Measurements from ENCODE around the gene PIH1D2. TPM values are rescaled to one million over a fixed set of nuclear protein-coding genes. Genes with fewer than 3 reads are reported as not detected.

Gene PIH1D2
- total RNA-seq, 1 experiment from 2014 or later = 0.85 TPM

DNA sequence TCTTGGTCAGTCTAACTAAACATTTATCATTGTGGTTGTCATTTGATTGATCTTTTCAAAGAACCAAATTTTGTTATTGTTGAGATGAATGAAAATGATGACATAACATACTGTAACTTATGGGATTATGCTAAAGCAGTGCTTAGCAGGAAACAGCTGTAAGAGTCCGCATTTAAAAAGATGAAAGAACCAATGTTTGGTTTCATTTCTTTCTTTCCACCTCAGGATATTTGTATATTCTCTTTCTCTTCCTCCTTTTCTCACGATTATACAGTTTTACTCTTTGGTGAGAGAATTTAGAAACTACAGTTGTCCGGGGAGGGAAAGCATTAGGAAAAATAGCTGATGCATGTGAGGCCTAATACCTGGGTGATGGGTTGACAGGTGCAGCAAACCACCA lies 23.1 kb downstream of the PIH1D2 start:
- ATAC-seq (no peak), DNase-seq (ENCODE audit: low spot score) (no peak)
- Mint-ChIP-seq H3K27me3 (ENCODE audit: low read depth) (no peaks in the 10 kb centered on the region), H3K9me3 (no peaks in the 10 kb centered on the region), H3K36me3 (peaks cover 73% of the 10 kb centered on the region), H3K27ac (no peak overlapping the region), H3K4me3 (no peak overlapping the region), H3K4me1 (no peaks in the 10 kb centered on the region)
- no peak for TF ChIP-seq SP1 (CRISPR knock-in tag; conservative IDR thresholded peaks at IDR 0.05)
- TF ChIP-seq ZNF416 (CRISPR knock-in tag; IDR thresholded peaks at IDR 0.05) = no peak
- TF ChIP-seq, protein P1, sequence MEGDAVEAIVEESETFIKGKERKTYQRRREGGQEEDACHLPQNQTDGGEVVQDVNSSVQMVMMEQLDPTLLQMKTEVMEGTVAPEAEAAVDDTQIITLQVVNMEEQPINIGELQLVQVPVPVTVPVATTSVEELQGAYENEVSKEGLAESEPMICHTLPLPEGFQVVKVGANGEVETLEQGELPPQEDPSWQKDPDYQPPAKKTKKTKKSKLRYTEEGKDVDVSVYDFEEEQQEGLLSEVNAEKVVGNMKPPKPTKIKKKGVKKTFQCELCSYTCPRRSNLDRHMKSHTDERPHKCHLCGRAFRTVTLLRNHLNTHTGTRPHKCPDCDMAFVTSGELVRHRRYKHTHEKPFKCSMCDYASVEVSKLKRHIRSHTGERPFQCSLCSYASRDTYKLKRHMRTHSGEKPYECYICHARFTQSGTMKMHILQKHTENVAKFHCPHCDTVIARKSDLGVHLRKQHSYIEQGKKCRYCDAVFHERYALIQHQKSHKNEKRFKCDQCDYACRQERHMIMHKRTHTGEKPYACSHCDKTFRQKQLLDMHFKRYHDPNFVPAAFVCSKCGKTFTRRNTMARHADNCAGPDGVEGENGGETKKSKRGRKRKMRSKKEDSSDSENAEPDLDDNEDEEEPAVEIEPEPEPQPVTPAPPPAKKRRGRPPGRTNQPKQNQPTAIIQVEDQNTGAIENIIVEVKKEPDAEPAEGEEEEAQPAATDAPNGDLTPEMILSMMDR (IDR thresholded peaks at IDR 0.05) = no peak
- no peak for TF ChIP-seq PRRX2 (CRISPR knock-in tag; IDR thresholded peaks at IDR 0.05)
- TF ChIP-seq, protein P2, sequence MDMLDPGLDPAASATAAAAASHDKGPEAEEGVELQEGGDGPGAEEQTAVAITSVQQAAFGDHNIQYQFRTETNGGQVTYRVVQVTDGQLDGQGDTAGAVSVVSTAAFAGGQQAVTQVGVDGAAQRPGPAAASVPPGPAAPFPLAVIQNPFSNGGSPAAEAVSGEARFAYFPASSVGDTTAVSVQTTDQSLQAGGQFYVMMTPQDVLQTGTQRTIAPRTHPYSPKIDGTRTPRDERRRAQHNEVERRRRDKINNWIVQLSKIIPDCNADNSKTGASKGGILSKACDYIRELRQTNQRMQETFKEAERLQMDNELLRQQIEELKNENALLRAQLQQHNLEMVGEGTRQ (CRISPR knock-in tag; IDR thresholded peaks at IDR 0.05) = no peak
- TF ChIP-seq, protein P3, sequence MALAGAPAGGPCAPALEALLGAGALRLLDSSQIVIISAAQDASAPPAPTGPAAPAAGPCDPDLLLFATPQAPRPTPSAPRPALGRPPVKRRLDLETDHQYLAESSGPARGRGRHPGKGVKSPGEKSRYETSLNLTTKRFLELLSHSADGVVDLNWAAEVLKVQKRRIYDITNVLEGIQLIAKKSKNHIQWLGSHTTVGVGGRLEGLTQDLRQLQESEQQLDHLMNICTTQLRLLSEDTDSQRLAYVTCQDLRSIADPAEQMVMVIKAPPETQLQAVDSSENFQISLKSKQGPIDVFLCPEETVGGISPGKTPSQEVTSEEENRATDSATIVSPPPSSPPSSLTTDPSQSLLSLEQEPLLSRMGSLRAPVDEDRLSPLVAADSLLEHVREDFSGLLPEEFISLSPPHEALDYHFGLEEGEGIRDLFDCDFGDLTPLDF (CRISPR knock-in tag; IDR thresholded peaks at IDR 0.05) = no peak
- TF ChIP-seq PRDM15 (CRISPR knock-in tag; IDR thresholded peaks at IDR 0.05) = no peak
- no peak for TF ChIP-seq IRF1 (CRISPR knock-in tag; IDR thresholded peaks at IDR 0.05)
- TF ChIP-seq, protein P4, sequence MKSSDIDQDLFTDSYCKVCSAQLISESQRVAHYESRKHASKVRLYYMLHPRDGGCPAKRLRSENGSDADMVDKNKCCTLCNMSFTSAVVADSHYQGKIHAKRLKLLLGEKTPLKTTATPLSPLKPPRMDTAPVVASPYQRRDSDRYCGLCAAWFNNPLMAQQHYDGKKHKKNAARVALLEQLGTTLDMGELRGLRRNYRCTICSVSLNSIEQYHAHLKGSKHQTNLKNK (CRISPR knock-in tag; IDR thresholded peaks at IDR 0.05) = no peak
- no peak for TF ChIP-seq TEAD1 (CRISPR knock-in tag; IDR thresholded peaks at IDR 0.05)
- TF ChIP-seq IRF2 (CRISPR knock-in tag; IDR thresholded peaks at IDR 0.05; ENCODE audit: borderline replicate concordance, low read depth) = no peak
- no peak for TF ChIP-seq ELF4 (CRISPR knock-in tag; IDR thresholded peaks at IDR 0.05; ENCODE audit: low read depth)
- TF ChIP-seq RORB (CRISPR knock-in tag; IDR thresholded peaks at IDR 0.05) = no peak
- TF ChIP-seq ARID4B (CRISPR knock-in tag; IDR thresholded peaks at IDR 0.05; ENCODE audit: borderline replicate concordance) = no peak
- no peak for TF ChIP-seq CREB1 (CRISPR knock-in tag; IDR thresholded peaks at IDR 0.05)
- TF ChIP-seq NFATC4 (CRISPR knock-in tag; IDR thresholded peaks at IDR 0.05) = no peak
- no peak for TF ChIP-seq NFYB (CRISPR knock-in tag; conservative IDR thresholded peaks at IDR 0.05; ENCODE audit: low read depth)
- TF ChIP-seq ZNF671 (CRISPR knock-in tag; IDR thresholded peaks at IDR 0.05) = no peak
- TF ChIP-seq MXD4 (CRISPR knock-in tag; IDR thresholded peaks at IDR 0.05; ENCODE audit: borderline replicate concordance) = no peak
- TF ChIP-seq NR3C1 (CRISPR knock-in tag; conservative IDR thresholded peaks at IDR 0.05; ENCODE audit: low read depth) = no peak
- ChIA-PET CTCF (no interaction called here), POLR2A (no interaction called here)
